TTC549 (cell line): ENCODE measurements around the gene CIT.
"Not testable (repeated sequence)": the region's sequence is repeated elsewhere in the genome, so short reads cannot be mapped to it uniquely, and the experiment has no call there.

Source experiments
- FAIRE-seq: peaks from 2 replicates; lab custom pipeline; 2012; peaks lifted over from hg19 to GRCh38; lab: Jason Lieb, UNC

The CIT gene

DNA sequence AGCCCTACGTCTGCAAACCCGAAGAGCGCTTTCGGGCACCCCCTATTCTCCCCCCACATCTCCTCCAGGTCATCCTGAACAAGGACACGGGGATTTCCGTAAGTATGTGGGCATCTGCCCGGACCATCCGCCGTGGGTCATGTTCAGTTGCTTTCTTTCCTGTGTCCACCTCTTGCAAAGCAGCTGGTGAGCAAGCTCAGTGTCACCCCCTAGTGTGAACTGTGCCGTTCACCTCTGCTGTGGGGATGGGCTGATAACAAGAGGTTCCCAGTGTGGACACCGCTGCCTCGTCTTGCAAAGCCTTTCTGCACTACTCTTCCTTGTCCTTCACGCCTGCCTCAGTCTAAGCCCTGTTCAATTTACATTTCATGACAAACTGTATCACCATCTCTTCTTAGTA lies 200.5 kb downstream of the CIT start:
- FAIRE-seq, result no peak

DNA sequence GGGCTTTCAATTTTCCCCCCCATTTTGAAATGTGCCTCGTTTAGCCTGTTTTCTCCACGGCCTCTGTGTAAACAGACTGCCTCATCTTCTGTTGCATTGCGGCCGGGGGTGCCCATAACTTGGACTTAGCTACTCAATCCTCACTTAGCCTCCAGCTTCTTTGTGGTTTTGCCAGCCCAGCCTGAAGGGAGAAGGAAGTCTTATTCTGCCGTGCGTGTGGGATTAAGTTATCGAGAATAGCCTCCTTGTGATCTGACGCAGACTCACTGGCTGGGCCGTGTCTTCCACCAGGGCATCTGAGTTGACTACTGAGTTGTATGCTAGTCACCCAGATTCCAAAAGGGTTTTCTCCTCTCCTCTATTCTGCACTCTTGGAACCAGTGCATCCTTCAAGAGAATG lies 201.1 kb downstream of the CIT start:
- no peak for FAIRE-seq

DNA sequence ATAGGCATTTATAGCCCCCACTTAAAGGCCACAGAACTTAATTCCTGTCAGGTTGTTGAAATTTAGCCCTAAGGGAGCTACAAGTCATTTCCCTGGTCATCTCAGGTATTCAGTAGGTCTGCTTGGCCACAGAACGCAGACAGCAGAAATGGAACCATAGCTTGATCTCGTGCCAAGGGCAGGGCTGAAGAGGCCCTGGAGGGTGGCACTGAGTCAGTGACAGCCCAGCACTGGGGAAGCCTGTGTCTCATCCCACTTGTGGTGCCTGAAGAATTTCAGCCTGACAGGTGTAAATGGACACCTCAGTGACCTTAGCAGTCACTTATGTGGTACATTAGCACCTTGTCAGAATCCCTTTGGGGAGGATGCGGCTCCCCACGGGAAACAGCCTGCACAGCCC lies 202.6 kb downstream of the CIT start:
- FAIRE-seq, result no peak

DNA sequence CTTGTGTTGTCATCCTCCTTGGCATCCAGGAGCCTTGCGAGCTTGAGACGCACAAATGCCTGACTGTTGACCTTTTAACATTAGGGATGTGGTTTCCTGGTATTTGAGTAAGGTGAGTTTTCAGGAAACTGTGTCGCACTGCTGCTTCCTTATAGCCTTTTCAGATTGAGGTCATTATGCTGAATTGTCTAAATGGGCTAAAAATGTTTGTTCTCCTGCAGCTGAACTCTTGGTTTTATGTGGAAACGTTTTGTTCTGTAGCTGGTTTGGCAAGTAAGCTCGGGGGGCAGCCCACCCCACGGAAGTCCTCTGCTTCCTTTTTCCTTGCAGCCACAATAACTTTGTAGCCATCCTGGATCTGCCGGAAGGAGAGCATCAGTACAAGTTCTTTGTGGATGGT lies 203.5 kb downstream of the CIT start:
- FAIRE-seq, result no peak

DNA sequence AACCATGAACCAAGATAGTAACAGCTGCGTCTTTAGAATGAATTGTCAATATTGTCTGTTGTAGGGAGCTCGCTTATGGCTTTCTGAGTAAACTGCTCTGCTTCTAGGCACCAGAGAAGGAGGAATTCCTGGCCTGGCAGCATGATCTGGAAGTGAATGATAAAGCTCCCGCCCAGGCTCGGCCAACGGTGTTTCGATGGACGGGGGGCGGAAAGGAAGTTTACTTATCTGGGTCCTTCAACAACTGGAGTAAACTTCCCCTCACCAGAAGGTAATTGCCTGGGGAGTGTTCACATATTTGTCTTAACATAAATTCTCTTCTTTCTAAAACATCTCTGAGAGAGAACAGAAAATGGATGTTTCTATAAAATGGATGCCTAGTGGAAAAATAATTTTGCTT lies 204.9 kb downstream of the CIT start:
- no peak for FAIRE-seq

DNA sequence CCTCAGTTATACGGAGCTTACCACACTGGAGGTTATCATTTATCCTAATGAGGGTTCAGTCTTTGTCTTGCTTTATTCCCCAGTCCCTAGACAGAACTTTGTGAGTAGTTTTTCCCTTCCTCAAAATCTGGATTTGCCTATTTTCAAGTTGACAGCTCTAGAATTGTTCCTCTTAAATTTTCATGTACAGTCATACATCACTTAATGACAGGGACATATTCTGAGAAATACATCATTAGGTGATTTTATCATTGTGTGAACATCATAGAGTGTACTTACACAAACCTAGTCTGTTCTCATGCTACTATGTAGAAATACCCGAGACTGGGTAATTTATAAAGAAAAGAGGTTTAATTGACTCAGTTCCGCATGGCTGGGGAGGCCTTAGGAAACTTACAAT lies 206.1 kb downstream of the CIT start:
- no peak for FAIRE-seq

DNA sequence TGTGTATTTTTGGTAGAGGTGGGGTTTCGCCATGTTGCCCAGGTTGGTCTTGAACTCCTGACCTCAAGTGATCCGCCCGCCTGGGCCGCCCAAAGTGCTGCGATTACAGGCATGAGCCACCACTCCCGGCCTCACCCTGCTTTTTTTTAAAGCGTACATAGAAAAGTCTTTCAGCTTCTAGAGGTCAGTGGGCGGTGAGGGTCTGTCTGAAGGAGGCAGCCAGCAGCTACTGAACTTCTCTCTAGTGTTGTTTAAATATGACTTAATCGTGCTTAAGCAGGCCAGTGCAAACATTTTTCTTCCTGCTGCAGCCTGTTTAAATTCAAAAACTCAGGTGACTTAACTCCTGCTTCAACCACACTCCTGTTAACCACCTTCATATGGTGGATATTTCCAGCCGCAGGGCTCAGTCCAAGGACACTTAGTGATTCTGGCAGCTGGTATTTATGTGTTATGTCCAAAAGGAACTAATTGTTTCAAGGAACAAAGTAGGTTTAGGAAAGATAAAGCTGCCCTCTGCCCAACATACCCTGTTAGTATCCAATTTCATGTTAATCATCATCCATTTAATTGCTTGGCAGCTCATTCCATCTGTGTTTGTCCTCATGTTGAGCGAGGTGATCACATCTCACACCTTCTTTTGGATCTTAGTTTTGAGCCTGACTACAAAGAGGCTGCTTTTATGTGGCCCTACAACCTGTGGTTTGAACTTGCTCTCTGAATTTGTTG lies 207.2 kb downstream of the CIT start:
- no peak for FAIRE-seq

DNA sequence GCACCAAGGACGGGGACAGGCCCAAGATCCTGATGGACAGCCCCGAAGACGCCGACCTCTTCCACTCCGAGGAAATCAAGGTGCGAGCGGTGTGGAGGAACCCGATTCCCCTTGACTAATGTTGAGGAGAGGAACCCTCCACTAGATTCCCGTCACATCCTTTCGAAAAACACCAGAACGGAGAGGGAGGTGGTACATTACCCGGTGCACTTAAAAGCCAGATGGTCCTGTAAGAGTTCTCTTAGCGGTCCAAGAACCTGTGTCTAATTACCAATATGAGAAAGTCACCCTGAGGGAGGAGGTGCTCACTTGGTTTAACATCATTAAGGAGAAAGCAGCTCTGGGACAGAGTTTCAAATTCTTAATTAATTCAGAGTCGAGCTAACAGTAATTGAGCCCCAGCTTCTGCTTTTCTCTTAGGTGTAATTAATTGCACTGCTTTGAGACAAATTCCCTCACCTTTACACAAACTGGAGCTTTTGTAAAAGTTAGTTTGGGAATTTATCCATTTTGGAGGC lies 208.7 kb downstream of the CIT start:
- FAIRE-seq, result no peak

DNA sequence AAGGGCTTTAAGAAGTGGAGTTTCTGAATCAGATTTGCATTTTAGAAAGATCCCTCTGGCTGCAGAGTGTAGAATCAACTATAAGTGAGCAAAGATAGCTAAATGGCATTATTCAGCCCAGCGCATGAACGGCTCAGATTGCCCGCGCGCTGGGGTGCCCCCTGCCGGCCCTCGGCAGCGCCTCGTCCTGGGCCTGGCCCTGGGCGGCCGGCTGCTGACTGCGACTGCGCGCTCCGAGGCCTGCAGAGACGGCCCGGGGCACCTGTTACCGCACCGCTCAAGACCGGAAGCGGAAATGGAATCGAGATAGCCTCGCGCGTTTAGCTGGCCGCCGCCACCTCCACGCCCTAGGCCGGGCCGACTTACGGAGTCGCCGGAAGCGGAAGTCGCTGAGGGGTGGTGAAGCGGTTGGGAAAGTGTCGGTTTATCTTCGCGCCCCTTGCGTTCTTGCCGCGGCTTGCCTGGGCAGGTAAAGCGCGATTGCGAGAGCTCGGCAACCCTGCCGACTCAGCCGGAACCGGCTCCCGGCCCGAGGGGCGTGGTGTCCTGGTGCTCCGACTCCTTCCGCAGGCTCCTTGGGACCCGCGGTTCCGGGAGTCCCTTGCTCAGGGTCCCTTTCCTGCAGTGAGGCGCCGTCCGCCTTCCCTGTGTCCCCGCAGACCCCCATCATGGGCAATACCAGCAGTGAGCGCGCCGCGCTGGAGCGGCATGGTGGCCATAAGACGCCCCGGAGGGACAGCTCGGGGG lies 209.4 kb downstream of the CIT start, which contains the start of gene PRKAB1:
Gene PRKAB1, plus strand, starts transcription at position 557 of the 747 bp plus-strand sequence. Its CDS starts 112 bp downstream, at position 669.
- no peak for FAIRE-seq

DNA sequence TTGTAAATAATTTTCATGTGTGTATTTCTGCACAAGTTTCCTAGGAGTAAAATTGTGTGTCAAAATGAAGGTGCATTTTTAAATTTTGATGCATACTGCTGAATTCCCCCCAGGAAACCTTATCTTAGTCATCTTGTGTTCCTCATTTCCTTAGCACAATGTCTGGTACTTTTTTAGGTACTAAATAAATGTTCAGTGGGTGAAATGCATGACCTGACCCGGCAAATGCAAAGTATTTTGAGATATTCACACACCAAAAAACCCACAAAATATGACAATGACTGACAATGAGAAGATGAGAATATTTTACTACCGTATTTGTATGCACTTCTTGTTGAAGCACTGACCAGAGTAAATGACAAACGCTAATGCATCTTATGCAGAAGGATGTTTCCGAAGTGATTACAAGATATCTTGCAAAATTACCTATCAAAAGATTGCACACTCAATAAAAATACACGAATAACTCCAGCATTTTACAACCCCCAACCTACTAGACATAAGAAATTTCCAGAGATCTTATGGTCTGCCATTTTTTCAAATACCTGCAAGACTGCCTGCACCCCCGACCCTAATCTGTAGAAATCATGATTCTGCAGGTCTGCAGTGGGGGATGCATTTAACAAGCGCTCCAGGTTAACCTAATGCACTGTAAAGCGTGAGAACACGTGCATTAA lies 210.1 kb downstream of the CIT start:
- FAIRE-seq, result no peak

DNA sequence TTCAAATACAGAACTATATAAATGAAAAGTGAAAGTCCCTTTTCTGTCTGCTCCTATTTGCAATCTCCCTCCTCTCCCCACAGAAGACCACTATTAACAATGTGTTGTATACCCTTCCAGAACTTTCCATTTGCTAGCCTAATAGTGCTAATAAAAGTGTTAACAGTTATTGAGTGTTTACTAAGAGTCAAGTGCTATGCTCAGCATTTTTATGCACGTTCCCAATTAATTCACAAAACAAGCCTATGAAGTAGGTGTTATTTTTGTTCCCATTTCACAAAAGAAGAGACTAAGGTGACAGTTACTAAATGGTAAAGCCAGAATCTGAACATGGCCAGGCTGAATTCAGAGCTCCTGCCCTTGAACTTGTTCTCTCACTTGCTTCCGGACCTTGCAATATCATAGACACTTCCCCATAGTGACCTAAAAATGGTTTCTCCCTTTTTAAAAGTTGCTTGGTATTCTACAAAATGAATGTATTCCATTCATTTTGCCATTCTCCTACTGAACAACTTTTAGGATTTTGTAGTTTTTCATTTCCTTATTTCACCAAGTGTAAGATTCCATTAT lies 210.8 kb downstream of the CIT start:
- no peak for FAIRE-seq

DNA sequence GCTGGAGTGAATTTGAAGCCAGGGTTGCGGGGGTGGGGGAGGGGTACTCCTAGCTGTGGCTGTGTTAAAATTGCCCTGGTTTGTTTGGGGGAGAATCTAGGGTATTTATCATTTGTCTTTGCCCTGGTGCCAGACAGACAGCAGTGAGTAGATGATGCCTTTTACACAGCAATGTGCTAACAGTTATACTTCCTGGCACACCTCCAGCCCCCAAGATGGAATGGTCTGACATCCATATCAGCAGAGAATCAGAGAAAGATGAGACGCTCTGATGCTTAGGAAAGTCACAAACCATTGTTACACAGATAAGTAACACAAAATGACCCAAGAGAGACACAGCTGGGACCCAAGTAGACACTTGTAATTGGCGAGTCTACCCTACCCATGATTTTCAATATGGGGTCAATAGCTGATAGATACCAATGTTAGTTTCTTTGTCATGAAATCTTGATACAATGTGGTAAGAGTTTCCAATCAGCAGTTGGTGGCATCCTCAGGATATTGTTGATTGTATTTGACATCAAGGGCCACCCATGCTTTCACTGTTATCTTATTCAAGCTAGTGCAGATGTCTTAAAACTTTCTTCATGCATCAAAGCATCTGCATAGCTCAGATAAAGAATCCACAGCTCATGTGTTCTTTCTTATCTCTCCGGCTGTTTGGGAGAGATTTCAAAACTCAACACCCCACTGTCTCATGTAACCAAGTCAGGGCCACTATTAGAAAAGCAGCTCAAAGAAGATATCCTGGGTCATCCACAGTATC lies 211.8 kb downstream of the CIT start:
- no peak for FAIRE-seq

DNA sequence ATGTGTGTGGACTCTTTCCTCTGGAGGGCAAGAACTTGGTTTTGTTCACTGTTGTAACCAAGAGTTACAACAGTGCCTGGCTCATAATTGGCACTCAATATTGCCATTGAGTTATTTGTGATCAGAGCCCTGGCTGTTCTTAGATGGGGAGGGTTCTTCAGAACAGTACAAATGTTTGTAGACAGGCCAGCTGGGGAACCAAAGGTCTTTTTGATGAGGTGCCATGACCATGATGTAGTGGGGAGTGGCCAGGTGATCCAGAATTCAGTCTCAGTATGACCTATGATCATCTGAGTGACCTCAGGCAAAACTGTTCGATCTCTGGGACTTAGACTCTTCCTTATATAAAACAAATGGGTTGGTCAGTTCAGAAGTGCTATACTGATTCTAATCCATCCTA lies 212.5 kb downstream of the CIT start:
- FAIRE-seq, result no peak

DNA sequence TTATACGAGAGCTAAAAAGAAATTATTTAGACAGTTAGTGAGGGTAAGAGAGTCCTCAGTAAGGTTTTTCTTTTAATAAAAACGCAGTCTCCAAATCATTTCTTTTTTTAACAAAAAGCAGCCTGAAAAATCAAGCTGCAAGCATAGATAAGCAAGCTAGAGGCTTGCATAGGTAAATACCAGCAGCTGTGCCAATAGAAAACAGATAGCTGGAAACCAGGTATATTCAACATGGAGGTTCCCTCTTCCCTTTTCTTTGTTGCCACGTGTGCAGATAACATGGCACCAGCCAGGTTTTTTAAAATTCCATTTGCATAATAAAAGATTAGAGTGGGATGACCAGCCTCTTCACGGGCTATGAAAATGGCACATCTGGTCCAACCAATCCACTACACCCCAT lies 215.2 kb downstream of the CIT start:
- no peak for FAIRE-seq

DNA sequence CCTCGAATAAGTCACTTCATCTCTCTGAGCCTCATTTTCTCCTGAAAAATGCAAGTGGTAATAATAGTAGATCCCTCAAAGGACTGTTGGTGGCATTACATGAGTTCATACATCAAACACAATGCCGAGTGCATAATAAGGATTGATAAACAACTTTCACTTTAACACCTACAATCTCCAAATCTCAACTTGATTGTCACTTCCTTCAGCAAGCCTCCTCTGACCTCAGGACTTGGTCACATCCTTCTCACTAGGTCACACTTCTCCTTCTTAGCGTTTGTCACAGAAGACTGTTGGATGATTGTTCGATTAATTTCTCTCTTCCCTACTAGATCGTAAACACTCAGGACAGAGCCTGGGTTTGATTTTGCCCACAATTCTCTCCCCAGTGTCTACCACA lies 217.0 kb downstream of the CIT start:
- FAIRE-seq, result no peak

DNA sequence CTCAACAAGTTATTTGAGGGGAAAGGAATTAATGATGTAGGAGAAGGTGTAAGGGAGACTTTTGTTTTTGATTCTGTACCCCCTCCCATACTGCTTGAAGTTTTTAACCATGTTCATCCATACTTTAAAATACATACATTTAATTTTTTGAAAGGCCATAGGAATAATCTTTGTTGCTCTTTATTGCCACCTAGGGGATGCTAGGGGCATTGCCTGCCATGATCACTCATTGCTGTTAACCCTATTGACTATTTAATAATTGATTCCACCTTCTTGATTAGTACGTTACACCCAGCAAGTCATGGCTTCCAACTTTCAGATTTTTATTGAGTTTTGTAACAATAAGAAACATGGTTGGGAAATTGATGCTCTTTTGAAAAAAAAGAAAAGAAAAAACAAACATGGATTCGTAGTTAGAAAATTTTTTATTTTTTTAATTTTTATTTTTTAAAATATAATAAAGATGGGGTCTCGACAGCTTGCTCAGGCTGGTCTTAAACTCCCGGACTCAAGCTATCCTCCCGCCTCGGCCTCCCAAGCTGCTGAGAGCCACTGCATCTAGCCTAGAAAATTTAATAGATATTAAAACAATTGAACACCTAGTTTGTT lies 217.7 kb downstream of the CIT start:
- no peak for FAIRE-seq

DNA sequence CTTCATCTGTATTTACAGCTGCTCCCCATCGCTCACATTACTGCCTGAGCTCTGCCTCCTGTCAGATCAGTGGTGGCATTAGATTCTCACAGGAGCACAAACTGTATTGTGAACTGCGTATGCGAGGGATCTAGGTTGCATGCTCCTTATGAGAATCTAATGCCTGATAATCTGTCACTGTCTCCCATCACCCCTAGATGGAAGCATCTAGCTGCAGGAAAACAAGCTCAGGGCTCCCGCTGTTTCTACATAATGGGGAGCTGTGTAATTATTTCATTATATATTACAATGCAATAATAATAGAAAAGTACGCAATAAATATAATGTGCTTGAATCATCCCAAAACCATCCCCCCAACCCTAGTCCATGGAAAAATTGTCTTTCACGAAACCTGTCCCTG lies 219.0 kb downstream of the CIT start:
- FAIRE-seq, result not testable (repeated sequence)

DNA sequence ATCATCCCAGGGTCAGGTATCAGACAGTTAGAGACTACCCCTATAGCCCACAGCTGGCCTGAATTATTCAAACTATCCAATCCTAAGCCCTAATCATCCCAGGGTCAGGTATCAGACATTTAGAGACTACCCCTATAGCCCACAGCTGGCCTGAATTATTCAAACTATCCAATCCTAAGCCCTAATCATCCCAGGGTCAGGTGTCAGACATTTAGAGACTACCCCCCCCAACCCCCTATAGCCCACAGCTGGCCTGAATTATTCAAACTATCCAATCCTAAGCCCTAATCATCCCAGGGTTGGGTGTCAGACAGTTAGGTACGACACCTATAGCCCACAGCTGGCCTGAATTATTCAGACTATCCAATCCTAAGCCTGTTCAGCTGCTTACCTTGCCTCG lies 220.1 kb downstream of the CIT start:
- FAIRE-seq, result not testable (repeated sequence)

DNA sequence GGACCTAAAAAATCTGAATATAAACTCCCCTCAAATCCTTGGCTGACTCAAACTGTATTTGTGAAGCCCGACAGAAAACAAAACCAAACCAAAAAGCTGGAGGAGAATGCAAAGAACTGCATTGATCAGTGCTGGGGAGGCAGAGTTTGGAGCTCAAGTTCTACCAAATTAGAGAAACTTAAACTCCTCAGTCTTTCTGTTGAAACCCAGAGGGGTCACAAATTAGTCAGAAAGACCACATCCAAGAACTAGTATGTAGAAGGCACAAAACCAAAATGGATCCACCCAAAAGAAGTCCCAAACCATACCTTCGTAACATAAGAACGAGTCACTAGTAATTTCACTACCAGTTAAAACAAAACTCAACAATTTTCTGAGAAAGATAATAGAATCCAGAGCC lies 224.5 kb downstream of the CIT start:
- no peak for FAIRE-seq

DNA sequence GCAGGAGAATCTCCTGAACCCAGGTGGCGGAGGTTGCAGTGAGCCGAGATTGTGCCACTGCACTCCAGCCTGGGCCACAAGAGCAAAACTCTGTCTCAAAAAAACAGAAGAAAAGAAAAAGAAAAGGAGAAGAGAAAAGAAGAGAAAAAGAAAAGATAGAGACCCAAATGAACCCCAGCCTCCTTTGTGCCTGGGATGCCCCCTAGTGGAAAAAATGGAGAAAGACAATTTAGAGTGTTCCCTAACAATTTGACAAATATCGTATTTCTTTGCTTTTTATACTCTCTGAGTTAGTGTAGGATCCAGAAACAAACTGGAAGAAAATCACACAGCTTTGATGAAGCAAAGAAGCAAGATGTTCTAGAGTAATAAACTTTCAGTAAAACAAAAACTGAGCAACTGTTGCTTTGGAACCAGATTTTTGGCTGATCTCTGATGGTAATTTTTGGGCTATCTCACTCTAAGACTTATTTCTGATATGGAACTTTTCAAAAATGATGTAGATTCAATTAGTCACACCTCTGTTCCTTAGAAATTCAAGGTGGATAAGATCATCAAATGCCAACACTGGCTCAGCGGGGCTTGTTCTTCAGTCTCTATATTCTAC lies 227.8 kb downstream of the CIT start:
- FAIRE-seq, result no peak

DNA sequence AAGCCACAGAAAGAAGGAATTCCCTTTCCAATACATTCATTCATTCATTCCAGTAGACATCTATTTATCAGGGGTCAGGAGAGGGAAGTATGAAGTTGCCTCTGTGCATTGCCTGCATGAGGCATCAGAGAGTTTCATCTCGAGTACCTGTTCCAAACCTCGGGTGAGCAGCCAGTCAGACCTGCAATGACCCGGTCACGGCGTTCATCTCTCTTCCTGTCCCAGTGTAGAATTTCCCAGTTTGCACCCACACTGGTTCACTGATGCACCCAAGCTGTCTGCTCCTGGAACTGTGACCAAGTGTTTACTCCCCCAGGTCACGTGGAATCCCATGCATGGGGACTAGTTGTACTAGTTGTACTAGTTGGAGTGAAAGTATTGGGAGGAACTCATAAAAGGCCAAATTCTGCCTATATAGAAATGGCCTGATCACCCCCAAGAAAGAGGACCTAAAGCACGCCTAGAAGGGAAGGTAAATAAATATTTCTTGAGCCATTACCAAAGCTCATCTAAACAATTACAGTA lies 231.5 kb downstream of the CIT start:
- FAIRE-seq, result no peak
